ENCODE results near the gene CAMK1D.
"Not testable (repeated sequence)": the region's sequence is repeated elsewhere in the genome, so short reads cannot be mapped to it uniquely, and the experiment has no call there.

The CAMK1D gene

DNA sequence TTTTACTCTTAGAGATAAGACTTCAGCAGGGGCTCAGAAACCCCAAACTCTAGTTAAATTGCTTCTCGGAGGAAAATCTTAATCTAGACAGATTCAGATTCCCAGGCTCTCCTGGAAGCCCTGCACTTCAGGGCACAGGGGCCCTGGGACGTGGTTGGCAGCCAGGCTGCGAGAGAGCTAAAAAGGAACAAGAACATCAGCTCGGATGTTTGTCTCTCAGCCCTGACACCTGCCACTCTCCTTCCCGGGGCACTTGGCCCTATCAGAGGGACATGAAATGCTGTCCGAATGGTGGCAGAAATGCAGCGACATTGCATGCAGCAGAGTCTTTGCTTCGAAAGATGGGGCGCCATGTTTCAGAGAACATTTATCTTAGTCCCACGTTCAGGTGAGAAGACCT, 485.4 kb downstream of the CAMK1D start:
- no peak for DNase-seq

DNA sequence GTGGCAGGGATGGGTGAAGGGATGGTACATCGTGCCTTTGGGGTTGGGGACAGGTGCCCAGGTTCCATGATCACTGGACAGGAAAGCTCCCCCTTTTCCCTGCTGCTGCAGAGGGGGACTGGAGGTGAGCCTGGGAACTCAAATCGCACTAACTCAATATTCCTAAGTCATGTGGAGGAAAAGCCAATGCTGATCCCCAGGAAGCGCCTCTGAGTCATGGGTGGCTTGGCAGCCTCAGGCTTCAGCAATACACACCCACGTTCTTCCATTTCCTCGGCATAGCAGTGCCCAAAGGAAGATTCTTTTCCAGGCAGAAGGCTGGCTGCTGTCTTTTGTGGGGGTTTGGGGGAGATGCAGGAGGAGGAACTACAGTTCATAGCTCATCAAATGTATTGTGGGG, 486.4 kb downstream of the CAMK1D start:
- DNase-seq, result no peak

DNA sequence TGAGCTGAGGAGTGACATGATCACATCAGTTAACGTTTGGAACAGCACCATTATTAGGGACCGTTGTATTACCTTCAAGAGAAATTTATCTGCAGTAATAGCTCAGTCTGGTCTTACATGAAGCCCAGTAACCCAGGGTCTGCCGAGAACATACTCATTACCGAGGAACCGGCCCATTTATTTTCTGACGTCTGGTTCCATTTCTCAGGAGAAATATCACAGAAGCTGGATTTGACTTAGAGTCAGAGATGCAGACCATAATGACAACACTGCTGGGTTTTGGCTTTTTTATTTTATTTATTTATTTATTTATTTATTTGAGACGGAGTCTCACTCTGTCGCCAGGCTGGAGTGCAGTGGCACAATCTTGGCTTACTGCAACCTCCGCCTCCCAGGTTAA, 489.0 kb downstream of the CAMK1D start:
- no peak for DNase-seq

DNA sequence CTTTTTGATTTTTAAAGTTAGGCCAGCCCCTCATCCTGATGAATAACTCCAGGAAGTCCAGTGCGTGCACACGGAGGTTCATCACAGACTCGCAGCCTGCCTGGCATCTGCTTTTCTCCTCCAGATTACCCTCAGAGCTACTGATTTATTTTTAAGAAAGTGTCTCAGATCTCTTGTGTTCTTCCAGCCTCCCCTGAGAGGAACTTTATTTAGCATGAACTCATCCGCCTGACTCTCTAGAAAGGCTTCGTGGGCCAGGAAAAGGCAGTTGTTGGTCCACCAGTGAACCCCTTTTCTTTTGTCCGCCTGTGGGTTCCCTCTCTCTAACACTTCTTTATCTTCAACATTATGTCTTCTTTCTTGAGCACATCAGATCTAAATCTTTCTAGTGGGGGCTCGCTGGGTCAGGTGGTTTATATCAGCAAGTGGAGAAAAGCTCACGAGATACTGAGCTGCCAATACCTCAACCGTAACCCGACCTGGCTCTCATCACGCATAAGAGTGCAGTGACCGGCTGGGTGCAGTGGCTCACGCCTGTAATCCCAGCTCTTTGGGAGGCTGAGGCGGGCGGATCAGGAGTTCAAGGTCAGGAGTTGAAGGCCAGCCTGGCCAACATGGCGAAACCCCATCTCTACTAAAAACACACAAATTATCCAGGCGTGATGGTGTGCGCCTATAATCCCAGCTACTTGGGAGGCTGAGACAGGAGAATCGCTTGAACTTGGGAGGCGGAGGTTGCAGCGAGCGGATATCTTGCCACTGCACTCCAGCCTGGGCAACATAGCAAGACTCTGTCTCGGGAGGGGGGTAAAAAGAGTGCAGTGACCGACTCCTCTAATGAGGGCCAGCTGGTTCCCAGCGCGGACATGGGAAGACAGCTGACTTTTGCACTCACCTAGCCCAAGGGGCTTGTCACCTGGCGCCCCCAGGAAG, 489.9 kb downstream of the CAMK1D start:
- no peak for DNase-seq

DNA sequence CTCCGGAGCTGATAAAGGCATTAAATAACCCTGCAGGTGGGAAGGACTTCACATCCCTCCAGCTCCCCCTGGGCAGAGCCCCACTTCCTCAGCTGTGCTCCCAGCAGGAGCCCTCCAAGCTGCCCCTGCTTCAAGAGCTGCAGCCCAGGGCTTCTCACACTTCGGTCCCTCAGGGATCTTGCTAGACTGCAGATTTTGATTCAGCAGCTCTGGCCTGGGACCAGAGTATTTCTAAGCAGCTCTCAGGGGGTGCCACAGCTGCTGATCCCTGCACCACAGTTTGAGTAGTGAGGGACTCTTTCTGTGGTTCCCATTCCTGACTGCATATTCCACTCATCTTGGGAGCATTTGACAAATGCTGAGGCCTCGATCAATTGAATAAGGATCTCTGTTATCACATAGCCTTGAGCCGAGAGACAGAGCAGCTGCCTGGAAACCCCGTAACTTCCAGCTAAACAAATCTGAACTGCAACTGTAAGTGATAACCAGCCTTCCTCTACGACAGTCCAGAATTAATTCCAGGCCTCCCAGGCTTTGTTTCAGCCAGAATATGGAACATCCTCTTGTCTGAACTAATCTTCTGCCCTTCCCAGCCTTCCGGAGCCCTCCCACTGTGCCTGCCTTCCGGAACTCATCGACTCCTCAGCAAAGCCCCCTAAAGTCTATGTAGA, 490.7 kb downstream of the CAMK1D start:
- no peak for DNase-seq

DNA sequence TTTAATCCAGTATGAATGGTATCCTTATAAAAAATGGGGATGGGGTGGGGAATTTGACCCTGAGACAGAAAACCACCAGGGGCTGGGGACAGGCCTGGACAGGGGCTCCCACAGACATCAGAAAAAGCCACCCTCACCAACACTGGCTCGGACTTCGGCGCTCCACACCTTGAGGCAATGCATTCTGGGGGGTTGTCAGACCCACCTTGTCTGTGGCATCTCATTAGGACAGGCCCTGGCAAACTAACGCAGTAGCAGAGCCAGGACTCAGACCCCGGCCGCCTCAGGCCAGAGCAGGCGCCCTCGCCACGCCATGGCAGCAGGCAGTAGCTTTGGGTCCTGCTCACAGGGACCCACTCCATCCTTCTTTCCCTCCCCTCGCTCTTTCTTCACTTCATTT, 492.1 kb downstream of the CAMK1D start:
- no peak for DNase-seq

DNA sequence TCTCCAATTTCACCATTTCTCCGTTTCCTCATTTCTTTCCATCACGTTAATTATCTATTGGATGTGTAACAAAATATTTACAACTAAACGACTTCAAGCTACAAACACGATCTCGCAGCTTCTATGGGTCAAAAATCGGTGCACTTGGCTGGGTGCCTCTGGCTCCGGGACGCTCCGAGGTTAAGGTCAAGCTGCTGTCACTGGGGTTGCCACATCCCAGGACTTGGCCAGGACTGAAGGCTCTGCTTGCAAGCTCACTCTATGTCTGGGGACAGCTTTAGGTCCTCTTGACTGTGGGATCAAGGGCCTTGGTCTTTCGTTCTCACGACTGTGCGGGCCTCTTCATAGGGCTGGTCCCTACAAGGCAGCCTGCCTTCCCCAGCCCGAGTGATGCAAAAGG, 492.5 kb downstream of the CAMK1D start:
- no peak for DNase-seq

DNA sequence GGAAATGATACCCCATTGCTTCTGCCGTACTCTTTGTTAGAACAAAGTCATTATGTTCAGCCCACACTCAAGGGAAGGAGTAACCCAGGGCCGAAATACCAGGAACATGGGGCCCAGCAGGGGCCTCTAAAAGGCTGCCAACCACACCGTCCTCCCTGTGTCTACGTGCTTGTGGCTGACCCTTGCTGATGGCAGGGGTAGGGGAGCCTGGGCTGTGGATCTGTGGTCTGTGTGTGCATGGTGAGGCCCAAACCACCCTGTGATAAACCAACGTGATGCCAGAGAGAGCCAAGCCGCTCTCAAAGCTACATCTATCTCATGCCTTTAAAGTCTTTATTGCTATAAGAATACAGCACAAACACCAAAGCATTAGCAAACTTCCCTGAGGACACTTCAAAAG, 493.0 kb downstream of the CAMK1D start:
- no peak for DNase-seq

DNA sequence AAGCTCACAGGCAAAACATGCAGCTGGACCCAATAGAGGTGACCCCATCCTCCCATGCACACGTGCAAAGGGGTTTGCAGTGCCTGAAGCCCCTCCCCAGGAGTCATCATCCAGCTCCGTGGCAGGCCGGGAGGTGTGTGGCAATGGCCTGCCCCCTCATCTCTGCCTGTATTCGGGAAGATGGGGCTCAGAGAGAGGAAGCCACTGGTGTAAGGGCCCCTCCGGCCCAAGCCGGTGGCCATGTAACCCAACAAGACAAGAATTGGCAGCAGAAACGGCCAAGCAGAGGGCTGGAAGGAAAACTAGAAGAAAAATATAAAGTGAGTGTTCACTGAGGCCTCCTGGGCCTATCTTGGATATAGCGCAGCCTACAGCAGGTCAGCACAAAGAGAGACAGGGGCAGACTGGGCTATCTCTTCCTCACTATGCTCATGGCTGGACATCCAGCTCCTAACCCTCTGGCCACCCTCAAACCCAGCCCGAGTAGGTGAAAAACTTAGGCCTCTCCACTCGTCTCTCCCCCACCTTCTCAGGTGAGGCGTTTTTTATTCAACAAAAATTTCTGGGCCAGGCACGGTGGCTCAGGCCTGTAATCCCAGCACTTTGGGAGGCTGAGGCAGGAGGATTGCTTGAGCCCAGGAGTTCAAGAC, 494.1 kb downstream of the CAMK1D start:
- DNase-seq, result no peak

DNA sequence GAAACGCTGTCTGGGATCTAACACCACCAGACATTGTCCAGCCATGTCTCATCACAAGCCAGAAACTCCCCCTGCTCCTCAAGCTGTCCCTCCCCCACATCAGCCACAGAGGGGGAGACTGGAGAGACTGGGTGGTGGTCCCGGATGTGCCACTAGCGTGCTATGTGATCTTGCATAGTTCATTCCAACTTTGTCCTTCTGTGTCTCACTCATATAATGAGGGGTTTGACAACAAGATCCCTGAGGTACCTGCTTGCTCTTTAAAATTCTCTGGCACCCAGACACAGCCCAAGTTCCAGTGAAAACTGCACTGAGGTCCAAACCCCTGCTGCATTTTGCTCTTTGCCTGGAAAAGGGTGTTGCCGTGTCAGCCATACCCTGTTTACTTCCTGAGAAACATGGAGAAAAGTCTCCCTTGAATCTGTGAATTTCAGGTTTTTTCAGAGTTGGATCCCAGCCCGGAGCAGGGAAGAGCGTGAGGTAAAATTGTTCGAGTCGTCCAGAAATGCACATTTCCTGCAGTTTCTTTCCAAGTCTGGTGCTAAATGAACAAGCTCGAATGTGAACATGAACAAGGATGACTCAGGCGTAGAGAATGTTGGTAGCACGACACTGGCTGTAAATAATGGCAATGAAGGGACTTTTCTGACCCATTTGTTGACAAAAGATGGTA, 495.6 kb downstream of the CAMK1D start:
- DNase-seq, result no peak

DNA sequence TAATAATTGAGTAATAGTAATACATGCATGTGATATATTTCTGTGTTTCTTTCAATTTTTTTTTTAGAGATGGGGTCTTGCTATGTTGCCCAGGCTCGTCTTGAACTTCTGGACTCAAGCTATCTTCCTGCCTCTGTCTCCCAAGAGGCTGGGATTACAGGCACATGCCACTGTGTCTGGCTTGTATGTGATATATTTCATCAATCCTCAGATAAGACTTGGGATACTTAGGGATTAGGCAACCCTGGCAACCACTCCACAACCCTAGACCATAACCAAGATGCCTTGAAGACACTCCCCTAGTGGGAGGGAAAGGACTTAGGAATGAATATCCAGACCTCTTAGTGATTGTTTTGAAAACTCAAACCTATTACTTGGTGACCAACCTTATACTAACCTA, 497.4 kb downstream of the CAMK1D start:
- DNase-seq, result no peak

DNA sequence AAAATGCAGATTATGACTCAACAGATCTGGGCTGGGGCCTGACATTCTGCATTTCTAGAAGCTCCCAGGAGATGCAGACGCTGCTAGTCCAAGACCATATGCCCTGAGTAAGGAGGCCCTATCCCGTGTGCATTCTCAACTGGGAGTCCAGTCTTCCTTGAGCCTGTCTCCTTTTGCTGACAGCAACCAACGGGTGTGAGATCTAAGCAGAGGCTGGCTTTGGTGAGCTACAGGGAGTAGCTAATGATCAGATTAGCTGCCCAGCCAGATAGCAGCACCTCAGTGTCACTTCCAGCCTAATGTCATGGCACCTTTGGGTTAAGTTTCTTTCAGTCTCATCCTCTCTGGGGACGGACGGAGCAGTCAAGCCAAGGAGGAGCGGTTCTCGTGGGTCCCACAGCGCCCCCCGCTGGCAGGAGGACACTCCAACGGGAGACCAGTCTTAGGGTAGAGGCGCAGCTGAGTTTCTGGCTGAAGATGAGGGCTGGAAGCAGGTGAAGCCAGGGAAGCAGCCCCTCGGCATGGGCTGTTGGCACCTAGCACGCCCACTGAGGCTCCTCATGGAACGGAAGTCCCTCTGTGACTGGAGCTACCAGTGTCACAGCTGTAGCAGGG, 498.1 kb downstream of the CAMK1D start:
- no peak for DNase-seq

DNA sequence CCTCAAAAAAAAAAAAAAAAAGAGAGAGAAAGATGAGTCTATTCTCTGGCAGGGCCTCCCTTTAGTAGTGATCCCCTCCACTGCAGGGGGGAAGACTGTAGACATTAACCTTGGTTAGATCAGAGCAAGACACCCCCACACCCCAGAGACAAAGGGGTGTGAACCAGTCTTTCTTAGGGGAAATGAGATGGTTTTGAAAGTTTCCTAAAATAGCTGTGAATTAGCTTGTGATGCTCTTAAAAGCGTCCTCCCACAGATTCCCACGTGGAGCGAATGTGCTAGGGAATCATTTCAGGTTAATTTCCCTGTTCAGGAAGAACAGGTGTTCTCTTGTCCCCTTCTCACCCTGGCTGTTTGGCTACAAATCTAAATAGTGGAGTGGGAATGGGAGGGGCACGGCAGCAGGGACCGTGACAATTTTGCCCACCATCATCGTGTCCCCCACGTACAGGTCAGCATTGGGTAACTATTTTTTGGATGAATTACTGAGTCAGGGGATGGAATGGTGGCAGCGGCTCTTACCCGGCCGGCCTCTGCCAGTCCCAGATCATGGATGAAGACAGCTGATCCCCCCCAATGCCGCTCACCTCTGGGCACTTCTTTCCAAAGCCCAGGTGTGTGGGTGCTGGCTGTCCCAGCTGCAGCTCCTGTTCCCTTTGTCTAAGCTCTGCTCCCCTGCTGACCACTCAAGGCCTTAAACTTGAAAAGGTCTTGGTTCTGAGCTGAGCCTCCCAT, 499.3 kb downstream of the CAMK1D start:
- DNase-seq, result no peak

DNA sequence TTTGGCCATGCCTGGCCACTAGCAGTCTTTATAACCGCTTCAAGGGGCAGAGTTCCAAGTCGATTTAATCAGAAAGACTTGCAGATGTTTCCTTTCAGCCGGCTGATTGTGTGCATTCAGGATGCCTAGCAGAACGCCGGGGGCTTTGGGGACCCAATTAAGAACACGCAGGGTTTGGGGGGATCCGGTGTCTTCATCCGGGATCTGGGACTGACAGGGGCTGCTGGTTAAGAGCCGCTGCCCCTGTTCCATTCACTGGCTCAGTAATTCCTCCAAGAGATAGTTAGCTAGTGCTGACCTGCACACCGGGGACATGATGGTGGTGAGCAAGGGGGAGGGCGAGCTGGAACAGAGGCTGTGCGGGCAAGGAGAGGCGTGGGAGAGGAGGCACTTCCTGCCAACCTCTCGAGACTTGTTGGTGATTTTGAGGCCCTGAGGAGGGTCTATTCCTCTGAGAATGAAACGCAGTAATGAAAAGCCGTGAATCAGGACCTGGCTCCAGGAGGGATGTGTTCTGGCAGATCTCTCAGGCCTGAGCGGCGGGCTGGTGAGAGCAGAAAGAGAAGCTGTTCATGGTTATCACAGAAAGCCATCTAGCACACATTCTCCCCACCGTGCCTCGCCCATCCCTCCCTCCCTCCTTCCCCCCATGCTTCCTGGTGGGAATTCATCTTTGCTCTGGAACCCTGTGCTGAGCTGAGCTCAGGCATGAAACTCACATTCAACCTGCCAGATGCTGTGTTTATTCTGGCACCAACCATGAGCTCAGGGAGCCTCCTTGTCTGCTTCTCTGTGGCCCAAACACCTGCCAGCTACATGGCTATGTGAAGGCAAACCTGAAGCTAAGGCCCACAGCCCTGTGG, 500.2 kb downstream of the CAMK1D start:
- DNase-seq, result no peak

DNA sequence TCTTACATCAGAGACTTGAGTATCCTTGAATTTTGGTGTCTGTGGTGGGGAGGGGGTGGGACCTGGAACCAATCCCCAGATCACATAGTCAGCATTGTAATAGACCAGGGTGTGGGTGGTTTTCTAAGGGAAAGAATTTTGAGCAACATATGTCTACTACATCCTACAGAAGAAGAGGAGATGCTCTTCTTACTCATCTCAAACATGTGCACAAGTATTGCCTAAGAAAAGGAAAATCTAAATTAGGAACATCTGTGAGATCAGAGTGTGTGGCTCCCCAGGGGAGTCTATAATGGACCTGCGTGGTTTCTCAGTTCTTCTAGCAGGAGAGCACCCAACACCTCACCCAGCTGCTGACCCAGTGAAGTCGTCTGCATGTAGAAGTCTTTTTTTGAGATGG, 503.3 kb downstream of the CAMK1D start:
- DNase-seq, result no peak

DNA sequence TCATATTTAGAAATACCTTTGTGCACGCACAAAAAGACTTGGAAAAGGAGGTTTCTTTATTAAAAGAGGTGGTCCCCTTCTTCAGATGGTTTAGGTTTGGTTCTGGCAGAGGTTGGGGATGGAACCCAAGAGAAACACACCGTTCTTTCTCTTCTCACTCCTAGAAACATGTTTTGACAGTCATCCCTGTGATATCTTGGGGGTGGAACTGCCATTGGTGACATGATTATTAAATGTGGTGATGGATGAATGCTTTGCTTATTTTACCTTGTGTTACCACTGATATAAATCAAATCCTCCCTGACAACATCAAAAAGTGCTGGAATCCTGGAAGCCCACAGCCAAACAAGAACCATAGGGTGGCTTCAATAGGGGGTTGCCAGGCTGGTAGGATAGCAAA, 505.6 kb downstream of the CAMK1D start:
- DNase-seq, result no peak

DNA sequence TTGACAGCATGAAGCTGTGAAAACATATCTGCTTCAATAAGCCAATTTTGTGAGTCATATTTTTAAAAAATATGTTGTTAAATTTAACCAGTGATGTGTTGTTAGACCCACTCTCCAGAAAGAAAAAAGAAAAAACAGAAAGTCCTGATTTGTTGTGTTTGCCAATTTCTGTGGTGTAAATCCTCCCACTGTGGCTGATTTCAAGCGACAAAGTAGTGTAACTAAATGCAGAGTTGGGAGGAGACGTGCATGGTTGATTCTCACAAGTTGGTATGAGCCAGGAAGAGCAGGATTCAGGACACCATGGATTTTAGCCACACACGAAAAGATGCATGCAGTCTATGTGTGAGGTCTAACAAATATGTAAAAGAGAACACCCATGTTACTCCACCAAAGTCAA, 513.1 kb downstream of the CAMK1D start:
- DNase-seq, result no peak

DNA sequence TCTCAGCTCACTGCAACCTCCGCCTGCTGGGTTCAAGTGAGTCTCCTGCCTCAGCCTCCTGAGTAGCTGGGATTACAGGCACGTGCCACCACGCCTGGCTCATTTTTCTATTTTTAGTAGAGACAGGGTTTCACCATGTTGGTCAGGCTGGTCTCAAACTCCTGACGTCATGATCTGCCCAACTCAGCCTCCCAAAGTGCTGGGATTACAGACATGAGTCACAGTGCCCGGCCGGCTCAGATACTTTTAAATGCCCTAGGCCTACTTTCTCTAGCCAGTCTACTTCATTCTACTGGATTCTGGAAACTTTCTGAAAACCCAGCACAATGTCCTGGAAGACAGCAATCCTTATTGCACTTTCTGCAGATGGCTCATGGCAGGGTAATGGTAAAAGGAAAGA, 516.2 kb downstream of the CAMK1D start:
- DNase-seq, result not testable (repeated sequence)

DNA sequence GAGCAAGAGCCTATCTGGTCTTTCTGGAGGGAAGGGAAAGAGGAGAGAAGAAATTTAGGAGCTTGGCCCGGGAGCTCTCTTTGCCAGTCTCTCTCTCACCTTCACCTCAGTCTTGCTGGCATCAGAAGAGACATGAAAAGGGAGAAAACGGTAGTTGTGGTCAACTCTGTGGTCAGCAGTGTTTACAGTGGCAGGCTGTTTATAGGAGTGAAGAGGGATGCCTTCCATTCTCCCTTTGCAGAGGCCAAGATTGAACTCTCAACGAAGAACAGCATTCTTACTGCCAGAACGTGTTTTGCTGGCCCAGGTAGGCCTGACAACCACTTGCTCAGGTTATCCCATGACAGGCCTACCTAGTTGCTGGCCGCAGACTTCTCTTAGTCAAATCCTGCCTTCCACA, 518.9 kb downstream of the CAMK1D start:
- no peak for DNase-seq

DNA sequence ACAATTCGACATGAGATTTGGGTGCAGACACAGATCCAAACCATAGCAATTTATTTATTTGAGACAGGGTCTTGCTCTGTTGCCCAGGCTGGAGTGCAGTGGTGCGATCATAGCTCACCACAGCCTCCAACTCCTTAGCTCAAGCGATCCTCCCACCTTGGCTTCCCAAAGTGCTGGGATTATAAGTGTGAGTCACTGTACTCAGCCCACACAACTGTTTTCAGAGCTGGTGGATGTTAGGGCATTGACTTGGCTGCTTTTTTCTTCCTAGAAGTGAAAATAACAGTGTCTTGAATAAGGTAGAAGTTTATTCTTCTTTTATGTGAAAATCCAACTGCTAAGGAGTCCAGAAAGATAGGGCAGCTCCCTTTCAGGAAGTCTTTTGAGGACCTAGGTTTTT, 520.1 kb downstream of the CAMK1D start:
- no peak for DNase-seq

DNA sequence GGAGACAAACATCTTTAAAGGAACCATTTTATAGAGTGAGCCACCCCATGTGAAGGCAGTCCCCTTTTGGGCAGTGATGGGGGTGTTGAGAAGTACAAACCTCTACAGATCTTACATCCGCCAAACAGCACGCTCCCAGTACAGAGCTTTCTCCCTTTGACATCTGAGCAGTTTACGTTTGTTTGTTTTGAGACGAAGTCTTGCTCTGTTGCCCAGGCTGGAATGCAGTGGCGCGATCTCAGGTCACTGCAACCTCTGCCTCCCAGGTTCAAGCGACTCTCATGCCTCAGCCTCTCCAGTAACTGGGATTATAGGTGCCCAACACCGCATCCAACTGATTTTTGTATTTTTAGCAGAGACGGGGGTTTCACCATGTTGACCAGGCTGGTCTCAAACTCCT, 523.2 kb downstream of the CAMK1D start:
- no peak for DNase-seq
